GM21786 (cell line): ENCODE data around the gene SIL1.

Source experiments
- ATAC-seq: cut with Tn5 transposase; IDR thresholded peaks from one replicate; pipeline ENCODE4 v1.9.1; 2021; ENCODE audit not compliant: unreplicated experiment

The SIL1 gene

DNA sequence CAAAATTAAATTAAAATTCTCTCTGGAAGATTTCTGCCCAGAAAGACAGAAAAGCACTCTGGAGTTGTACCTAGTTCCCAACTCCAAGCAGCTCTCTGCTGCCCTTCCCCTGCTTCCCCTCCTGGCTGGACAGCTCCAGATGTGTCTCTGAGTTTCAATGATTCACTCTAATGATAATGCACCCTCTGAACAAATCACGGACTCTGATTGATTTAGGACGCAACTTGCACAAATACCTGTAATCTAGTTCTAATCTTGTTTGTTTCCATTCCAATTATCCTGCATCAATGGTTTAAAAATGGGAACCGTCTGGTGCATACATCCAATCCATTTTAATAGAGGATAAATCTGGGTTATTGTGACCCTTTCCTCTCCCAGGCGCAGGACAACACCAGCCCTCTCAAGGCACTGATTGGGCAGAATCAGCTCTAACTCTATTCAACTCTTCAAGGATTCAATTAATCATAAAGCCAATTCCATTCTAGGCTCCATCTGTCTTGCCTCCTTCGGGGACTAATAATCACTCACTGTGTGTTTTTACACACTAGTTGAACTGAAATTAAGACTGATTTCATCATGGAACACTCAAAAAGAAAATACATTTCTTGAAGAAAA is 211.9 kb downstream of the SIL1 start:
- ATAC-seq = no peak

DNA sequence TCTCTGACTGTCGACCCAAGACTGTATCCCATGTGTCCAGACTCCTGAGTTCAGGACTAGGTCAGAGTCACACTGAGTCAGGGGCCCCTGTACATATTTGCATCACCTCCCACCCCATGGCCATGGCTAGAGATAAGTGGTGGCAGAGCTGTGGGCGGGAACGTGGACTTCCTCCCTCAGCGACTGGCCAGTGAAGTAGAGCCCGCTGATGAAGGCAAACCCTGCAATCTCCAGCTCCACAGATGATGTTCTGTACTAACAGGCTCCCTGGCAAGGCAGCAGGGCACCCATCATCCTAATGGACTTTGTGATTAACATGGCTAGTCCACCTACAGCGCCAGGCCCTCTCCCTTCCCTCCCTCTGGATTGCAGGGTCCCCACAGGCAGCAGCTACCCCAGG is 212.5 kb downstream of the SIL1 start:
- ATAC-seq = no peak

DNA sequence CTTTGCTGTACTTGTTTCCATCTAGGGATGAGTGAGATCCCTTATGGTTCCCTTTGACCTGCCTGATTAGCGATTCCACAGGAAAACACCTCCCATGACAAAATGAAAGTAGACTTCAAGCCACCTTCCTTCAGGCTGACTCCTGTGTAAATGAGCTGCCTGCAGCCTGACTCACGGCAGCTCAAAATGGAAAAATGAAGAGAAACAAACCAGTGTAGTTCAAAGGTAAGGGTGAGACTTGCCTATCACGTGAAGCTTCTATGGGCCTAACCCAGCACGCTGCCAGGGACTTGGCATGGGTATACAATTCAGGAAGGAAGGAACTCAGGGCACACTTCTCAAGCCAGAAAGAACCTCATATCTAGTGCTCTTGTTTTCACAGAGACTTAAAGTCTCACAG is 212.9 kb downstream of the SIL1 start:
- ATAC-seq = no peak

DNA sequence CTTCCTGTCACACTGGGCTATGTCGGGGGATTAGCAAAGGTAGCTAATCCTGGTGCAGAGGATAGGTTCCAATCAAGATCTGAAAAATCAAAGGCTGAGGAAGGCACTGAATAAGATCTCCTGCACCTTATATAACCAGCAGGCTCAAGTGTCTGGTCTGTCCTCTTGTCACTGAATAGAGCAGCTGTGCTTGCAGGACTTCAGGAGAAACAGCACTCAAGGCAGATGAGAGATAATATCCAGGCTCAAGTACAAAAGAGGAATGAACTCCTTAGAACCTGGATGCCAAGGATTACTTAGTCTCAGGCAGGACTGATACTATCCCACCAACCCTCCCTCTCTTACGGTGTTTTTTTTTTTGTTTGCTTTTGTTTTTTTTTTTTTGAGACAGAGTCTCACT is 214.2 kb downstream of the SIL1 start:
- ATAC-seq = no peak

DNA sequence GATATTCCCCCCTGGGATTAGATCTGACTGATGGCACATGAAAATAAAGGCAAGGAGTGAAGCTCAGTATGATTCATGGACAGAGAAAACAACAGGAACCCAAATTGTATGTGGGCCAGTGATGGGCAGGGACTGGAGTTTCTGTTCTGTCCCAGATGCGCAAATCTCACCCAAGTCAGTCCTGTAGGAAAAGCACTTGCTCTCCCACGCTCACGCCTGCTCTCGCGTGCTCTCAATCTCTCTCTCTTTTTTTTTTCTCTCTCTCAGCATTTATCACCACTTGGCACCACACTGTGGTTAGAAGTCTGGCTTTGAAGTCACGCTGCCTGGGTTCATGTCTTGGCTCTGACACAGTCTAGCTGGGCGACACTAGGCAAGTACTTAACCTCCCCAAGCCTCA is 216.6 kb downstream of the SIL1 start:
- no peak for ATAC-seq

DNA sequence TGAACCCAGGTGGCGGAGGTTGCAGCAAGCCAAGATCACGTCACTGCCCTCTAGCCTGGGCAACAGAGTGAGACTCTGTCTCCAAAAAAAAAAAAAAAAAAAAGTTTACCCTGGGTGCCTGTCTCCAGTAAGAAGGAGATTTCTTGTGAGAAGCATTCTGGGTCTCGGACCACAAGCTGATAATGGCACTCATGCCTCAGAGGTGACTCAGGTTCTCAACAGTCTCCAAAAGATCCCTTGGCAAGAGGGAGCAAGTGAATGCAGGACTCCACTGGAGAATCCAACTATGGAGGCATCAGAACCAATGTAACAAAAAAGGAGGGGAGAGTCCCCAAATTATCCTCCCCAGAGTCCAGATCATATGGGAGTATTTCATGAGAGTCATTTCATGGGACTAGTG is 217.0 kb downstream of the SIL1 start:
- ATAC-seq = no peak

DNA sequence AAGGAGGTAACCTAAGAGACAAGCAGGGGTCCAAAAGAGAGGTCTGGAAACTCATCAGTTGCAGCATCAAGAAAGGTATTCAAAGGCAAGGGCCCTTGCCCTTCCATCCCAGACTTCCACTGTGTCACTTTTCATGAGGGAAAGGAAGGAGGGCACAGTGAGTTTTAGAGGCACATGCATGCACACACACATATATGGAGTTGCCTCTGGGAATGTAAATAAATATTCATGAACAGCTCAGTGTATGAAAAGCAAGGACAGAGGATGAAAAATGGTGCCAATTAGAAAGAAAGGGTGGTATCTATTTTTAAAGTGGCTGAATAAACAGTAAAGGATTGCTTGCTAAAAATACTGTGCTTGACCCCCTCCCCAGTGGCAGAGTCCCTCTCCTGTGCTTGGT is 217.7 kb downstream of the SIL1 start:
- no peak for ATAC-seq

DNA sequence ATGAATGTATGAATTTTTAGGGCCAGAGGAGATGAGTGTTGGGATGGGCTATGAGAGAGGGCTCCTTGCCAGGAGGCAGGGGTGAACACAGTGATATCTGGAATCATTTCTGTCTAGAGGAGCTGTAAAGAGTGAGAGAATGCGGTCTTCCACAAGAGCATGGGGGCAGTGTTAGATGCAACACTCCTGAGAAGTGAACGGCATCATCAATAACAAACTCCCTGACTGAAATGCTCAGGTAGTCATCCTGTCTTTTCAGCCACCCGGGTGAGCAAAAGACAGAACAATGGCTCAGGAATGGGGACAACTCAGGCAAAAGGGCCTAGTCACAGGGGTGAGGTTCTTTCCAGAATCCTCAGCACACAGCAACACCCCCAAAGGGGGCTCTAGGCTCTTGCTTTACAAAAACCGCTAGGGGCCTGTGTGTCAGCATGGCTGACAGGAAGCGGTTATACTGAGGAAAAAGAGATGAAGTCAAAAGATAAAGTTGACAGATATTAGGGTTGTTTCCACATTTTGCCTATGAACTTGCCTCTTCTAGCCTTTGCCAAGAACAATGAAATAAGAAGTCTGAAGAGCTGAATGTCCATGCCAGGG is 218.4 kb downstream of the SIL1 start:
- ATAC-seq = no peak

DNA sequence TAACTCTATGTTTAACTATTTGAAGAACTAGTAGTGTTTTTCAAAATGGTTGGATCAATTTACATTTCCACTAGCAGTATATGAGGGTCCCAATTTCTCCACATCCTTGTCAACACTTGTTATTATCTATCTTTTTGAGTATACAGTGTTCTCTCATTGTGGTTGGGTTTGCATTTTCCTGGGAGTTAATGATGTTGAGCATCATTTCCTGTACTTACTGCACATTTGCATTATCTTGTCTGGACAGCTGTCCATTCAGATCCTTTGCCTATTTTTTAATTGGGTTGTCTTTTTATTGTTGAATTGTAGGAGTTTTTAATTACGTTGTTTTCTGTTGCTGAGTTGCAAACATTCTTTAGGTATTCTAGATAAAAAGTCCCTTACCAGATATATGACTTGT is 219.6 kb downstream of the SIL1 start:
- ATAC-seq = no peak

DNA sequence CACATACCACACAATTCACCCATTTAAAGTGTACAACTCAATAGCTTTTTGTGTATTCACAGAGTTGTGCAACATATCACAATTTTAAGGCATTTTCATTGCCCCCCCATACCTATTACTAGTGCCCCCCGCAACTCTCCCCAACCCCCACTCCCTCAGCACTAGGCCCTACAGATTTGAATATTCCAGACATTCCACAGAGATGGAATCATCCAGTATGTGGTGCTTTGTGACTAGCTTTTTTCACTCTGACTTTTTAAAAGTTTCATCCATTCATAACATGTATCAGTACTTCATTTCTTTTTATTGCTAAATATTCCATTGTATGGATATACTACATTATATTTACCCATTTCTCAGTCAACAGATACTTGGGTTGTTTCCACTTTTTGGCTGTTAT is 220.1 kb downstream of the SIL1 start:
- no peak for ATAC-seq

DNA sequence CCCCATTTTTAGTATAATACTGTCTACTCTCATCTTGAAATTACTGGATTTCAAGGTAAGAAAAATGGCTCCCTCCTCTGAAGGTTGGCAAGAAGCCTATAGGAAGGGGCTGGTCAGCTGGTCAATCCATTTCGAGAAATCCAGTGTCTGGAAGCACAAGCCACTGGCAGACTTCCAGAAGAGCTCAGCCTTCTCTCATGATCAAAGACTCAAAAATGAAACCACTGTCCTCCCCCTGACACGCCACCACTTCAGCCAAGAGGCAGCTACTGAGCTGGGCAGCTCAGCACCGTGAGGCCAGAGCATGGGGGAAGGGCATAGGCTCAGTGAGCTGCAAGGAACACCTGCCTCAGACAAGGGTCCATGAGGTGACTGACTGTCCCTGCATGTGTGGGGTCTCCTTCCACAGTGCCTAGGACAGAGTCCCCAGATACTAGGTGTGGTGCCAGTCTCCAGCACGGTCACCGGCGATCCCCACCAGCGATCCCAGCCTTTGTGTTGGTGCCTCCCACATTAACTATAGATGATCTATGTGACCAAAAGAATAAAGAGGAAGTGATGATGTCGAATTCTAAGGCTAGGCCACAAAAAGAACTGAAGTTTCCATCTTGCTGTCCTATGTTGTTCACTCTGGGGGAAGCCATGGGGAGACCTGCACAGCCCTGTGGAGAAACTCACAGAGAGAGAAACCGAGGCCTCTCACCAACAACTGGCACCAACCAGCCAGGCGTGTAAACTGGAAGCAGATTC is 222.9 kb downstream of the SIL1 start:
- ATAC-seq = no peak

DNA sequence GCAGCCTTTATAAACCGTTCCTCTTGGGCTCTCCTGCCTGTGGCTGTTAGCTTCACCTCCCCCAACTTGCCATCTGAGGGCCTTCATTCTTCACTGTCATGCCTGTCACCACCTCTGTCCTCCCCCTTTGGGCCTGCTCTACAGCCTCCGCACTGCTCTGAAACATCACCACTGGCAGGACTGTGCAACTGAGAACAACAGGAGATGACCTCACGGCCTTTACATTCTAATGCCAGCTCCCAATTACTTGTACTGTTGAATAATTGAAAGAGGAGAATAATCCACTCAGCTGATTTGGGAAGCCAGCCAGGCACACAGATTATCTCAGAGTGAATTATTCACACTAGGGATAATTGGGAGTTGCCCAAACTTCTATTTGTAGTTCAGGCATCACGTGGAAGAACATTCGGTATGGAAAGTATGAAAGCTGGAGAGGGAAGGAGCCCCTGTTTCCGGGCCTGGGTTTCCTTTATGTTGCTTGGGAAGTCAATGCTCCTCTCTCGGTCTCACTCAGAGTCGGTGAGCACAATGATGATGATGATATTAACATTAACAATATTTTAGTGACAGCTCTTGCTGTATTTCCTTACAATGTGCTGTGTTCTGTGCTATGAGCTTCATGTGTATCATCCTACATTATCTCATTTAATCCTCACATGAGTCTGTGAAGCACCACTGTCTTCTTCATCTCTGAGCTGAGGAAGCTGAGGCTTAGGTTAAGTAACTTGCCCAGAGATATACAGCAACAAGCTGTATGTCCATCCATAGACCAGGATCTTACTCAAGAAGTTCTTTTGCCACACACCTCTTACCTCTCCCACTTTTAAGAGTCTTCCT is 223.7 kb downstream of the SIL1 start:
- no peak for ATAC-seq

DNA sequence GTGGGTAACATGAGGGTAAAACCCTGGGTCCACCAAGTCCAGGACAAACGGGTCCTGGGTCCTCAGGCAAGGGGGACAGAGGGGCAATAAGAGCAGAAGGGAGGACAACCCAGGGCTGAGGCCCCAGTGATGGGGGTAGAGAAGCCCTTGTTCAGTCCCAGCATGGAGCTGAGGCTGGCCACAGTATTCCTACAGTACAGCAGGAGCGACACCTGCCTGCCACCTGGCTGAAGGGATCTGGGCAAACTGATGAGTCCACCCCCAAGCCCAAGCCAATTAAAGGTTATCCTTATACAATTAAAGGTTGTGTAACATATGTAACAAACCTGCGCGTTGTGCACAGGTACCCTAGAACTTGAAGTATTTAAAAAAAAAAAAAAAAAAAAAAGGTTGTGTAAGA is 225.3 kb downstream of the SIL1 start:
- no peak for ATAC-seq

DNA sequence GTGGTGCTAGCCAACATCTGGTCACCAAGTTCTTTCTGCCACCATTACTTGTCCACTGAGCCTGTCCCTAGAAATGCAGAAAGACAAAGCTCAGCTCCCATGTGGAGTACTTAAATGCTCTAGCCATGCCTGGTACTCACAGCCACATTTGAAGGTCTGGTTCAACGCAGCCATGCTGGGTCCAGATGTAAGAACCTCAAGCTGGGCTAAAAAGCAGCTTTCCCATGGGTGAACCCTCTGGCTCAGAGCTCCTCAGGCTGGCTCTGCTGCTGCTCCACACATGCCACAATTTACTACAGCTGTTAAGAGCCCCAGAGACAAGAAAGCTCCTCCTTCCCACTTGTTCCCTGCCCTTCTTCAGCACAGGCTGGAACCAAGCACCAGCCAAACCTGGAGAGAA is 225.9 kb downstream of the SIL1 start:
- ATAC-seq = no peak

DNA sequence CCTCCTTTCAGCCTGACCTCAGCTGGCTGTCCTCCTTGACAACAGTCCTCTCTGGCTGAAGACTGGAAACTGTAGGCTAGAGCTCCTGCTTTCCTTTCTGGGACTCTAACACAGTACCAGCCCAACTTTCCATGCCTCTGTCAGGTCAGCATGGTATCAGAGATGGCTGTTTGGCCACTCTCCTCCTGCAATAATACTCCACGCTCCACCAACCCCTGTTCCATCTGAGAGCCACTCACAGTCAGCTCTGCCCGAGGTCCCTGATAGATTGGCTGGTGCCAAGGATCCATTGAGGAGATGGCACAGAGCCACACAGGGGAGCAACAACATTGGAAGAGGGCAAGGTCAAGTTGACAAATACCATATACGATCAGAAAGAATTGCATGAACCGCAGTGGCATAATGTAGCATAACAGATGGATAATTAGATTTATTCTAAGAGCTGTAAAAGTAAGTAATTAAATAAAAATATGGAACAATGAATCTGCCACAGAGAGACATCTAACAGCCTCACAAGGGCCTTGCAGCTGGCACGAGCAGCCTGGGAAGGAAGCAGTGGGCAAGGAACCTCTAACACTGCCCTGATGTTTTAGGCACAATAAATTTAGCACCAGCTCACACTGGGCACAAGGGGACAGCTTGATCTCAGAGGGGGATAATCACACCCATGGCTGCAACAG is 228.7 kb downstream of the SIL1 start:
- ATAC-seq = no peak

DNA sequence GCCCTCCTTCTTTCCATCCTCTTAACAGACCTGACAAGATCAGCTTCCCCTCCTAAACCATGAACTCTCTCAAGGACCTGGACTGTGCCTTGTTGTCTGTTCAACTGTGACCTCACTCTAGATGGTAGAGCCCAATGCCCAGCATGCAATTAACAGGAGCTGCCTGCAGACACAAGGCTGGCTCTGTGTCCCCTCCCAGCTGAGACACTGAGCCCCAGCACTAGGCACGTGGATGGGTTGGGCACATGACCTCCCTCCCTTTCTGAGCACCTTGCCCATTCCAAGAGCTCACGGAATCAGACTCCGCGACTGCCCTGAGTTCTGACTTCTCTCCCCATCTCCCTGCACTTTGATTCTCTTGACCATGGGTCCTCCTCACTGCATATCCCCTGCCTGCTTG is 229.6 kb downstream of the SIL1 start:
- no peak for ATAC-seq

DNA sequence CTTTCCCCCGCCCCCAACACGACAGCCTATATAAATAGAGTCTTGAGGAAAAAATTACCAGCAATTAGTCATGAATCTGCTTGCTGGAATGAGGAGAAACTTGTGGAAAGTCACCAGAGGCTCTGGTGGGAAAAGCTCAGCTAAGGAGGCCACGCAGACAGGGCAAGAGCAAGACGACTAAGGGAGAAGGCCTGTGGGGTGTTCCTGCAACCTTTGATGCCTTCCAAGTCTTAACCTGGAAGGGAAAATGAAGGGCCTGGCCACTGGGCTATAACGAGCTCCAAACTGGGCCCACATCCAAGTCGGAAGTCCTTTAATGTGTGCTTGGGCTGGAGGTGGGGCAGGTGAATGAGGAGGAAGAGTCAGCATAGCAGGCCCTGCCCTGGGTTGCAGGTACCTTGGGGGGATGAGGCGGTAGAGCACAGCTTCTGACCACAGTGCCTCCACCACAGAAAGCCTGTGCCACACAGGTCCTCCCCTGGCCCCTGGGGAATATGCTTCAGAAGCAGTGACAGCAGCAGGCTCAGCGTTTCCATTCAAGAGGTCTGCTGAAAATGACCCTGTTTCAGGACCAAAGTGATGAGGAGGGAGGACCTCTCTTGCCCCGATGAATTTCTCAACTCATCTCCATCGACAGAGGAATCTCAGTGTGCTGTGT is 230.2 kb downstream of the SIL1 start:
- ATAC-seq = no peak

DNA sequence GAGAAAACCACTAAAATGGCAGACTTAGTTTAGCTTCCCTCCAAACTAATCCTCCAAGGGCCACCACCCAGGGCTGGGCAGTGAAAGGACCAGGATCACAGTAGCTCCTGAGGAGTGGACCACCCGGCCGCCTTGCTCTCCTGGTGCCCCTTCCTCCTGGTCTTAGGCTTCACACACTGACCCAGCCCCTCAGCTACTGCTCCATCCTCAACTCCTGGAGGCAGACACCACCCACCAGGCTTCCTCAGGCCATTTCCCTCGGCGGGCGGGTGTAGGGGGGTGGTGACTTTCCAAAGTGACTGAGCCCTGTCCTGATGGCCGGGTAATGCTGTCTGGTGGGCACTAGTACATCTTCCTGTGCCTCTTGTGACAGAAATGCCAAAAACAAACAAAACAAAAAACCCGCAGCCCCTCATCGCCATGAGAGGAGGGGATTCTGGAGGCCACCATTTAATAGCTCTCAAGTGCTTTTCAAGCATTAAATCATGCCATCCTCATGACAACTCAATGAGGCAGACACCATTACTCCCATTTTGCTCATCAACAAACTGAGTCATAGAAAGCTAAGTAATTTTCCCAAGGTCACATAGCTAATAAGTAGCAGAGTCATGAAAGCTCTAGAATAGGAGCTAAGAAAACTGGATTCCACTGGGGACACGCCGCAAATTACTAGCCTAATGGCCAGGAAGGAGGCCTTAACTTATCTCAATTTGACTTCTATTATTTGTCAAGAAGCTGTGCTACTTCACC is 231.8 kb downstream of the SIL1 start:
- ATAC-seq = no peak

DNA sequence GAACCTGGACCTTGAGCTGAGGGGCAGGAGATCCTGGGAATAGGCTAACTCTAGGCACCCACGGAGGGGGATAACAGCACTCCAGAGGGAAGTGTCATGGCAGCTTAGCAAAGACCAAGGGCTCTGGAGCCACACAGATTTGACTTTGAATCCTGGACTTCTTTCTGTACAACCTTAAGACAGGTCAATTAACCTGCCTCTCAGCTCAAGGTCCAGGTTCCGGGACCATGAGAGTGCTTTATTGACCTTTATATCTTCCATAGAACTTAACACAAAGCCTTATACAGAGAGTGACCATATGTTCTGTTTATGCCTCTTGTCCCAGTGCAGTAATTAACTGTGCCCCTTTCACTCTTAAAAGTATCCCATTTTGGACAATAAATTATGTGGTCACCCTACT is 232.5 kb downstream of the SIL1 start:
- no peak for ATAC-seq

DNA sequence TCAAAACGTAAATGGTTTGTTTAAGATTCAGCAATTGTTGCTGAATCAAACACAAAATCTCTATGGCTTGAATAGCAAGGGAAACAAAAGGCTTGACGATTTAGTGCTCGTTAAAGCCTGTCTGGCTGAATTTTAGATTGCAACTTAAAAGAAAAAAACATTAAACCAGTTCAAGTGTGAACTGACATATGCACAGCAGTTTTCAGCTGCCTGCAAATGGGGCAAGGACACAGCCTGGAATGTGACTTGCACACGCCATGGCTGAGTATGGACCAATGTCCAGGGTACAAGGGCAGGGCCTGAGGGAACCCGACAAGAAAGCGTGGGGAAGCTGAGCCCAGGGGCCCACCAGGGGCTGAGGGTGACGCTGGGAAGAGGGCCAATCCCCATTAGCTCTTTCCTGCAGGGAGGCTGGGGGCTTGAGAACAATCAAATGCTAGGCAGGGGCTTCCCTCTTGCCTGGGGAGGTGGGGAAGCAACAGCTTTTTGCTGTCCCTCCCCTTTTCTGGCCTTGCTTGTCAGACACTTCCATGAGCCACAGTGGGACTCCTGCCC is 233.4 kb downstream of the SIL1 start:
- no peak for ATAC-seq
